HG03280 (cell line): Measurements from ENCODE around the gene APC.
"Not testable (repeated sequence)": the region's sequence is repeated elsewhere in the genome, so short reads cannot be mapped to it uniquely, and the experiment has no call there.

Experiments
- ATAC-seq: cut with Tn5 transposase; IDR thresholded peaks from one replicate; pipeline ENCODE4 v1.9.1; 2021; ENCODE audit warnings: mild to moderate bottlenecking, moderate library complexity; ENCODE audit not compliant: unreplicated experiment

Gene APC

DNA sequence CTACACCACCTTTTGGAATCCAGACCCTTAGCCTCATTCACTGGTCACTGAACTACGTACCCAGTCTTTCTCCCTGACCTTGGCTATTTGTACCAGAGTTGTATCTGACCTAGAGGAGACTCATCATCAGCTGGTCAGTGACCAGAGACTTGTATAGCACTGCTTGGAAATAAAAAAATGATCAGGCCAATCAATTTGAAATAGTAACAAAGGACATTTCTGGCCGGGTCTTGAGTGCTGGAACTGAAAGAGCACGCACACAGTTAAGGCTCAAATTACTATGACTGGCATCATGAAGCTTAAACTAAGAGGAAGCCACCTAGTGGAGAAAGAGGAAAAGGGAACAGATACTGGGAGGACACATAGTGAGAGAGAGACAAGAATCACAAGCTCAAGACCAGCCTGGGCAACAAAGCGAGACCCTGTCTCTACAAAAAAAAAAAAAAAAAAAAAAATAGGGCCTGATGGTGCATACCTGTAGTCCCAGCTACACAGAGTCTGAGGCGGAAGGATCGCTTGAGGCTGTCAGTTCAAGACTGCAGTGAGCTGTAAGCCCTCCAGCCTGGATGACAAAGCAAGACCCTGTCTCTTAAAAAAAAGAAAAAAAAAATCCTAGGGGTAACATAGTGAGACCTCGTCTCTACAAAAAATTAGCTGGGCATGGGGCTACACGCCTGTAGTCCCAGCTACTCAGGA lies 110.6 kb downstream of the APC start:
- peak; percentile 99 for ATAC-seq

DNA sequence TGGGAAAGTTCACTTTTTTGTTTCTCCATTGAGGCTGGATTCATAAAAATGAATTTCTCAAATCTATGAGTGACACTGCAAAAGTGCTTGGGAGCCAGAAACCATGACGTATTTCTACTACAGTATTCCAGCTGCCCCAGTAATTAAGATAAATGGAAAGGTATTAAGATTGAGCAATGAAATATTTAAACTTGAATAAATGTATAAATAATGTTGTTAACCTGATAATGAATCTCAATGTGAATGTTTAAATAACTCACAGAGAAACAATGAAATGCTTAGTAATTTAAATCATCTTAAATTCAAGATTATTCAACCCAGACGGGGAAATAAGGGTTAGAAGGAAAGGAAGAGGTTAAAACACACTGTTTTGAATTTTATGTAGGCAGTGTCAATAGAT lies 112.2 kb downstream of the APC start:
- no peak for ATAC-seq

DNA sequence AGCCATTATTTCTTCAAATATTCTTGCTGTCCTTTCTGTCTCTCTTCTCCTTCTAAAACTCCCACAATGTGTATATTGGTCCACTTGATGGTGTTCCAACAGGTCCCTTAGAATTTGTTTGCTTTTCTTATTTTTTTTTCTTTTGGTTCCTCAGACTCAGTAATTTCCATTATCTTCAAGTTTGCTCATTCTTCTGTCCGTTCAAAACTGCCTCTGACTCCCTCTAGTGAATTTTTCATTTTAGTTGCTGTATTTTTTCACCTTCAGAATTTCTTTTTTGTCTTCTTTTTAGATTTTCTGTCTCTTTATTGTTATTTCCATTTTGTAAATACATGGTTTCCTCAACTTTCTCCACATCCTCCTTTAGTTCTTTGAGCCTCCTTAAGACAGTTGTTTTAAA lies 117.0 kb downstream of the APC start:
- ATAC-seq = no peak

DNA sequence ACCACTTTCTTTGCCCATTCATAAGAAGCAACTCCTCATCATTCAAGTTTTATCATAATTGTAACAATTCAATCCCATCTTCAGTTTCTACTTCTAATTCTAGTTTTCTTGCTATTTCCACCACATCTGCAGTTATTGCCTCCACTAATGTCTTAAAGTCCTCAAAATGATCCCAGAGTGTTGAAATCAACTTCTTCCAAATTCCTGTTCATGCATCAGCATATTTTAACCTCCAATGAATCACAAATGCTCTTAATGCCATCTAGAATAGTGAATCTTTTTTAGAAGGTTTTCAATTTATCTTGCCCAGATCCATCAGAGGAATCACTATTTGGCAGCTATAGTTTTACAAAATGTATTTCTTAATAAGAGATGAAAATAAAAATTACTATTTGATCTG lies 120.2 kb downstream of the APC start:
- no peak for ATAC-seq

DNA sequence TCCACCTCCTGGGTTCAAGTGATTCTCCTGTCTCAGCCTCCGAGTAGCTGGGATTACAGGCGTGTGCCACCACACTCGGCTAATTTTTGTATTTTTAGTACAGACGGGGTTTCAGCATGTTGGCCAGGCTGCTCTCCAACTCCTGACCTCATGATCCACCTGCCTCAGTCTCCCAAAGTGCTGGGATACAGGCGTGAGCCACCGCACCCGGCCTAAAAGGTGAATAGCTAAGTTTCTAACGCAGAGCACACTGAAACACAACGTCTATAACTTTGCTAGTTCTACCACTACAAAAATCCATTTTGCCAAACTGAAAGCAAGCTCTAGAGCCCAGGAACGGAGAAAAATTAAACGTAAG lies 122.9 kb downstream of the APC start:
- ATAC-seq = not testable (repeated sequence)

DNA sequence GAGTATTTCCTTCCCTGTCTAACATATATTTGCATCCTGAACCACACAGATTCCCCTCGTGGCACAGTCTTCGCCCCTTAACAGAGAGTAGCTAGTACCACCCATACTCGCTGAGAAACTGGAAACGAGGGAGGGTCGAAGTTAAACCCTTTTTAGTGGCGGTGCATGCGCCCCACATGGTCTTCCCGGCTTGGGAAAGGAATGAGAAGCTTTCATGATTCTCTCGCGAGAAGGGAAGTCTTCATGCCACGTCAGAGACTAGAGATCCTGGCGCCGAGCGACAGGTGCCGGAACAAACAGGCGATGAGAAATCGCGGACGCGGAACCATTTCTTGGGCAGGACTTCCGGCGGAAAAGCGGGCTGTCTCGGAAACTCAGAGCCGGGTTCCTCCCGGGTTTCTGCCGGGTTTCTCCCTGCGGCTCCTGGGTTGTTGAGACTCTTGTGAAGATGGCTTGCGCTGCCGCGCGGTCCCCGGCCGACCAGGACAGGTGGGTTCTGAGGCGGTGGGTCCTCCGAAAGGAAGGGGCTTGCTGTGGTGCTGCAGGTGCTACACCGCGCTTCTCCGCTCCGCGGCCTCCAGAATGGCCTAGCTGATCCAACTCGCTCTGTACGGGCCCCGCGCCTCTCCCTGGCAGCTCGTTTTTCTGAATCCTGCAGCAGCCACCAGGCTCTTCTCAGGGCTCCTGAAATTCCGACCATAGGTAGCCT lies 123.4 kb downstream of the APC start, which contains the start of gene SRP19:
TSS of gene SRP19 (plus strand) at position 359 of the 709 bp plus-strand sequence. CDS start at position 449, 90 bp downstream.
- peak; percentile 97 for ATAC-seq

DNA sequence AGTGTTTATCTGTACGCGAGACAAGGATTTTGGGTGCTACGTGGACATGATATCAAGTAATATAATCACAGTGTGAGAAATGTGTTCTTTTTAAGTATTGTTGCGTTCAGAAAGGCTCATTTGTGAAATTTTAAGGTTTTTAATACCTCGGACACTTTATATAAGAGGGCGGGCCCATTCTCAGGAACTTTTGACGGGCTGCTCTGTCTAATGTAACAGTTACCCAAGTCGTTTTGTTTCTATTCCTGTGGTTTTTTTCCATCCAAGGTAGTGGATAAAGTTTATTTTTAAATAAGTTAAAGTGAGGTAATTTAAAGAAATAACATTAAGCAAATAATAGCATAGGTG lies 123.9 kb downstream of the APC start:
- ATAC-seq = no peak

DNA sequence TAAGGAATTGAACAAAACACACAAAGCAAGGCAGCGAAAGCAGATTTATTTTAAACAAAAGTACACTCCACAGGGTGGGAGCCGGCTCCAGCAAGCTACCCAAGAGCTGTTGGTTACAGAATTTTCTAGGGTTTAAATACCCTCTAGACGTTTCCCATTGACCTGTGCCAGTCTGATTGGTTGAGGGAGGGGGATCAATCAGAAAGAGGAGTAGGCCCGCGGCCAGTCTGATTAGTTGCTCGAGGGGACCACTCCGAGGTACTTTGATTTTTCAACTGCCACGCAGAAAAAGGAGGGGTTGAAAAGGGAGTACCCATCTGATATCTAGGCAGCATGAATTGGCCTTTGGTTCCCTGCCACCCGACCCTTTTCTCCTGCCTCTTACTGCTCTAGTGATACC lies 124.4 kb downstream of the APC start:
- no peak for ATAC-seq

DNA sequence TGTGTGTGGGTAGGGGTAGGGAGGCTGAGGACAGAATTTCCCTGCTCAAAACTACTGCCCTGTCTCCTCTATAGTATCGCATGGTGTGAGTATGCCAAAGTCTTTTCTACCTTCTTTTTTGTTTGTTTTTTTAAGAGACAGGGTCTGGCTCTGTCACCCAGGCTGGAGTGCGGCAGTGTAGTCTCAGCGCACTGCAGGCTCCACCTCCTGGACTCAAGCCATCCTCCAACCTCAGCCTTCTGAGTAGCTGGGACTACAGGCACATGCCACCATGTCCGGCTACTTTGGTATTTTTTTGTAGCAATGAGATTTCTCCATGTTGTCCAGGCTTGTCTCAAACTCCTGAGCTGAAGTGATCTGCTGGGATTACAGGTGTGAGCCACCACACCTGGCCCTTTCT lies 125.9 kb downstream of the APC start:
- ATAC-seq = no peak

DNA sequence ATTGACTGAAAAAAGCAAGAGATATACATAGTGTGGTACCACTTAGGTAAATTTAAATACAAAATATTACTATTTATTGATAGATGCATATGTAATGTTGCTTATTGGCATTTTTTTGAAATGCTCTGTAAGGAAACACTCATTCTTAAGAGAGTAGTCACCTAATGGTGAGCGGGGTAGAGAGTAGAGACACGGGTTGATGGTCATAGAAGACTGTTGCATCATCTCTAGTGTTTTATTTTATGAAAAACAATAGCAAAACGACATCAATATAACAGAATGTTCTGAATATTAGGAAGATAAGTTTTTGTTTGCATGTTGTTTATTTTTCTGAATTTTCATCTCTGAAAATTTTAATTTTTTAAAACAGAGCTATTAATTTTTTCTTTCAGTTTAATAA lies 127.4 kb downstream of the APC start:
- no peak for ATAC-seq

DNA sequence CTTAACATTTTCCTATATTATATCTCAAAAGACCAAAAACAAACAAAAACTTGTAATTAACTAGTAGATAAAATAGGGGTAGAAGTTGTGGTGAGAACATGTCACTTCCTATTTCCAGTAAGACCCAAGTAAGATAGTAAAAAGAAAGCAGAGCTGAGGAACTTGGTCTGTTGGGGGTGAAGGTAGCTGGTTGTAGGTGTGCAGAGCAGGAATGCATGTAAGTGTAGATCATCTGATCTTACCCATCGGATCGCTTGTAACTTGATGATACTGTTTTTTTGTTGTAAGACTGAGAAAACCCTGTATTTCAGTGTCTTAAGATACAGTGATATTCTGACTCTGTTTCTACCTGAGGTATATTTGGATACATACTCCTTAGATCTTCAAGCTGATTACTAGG lies 129.1 kb downstream of the APC start:
- ATAC-seq = no peak

DNA sequence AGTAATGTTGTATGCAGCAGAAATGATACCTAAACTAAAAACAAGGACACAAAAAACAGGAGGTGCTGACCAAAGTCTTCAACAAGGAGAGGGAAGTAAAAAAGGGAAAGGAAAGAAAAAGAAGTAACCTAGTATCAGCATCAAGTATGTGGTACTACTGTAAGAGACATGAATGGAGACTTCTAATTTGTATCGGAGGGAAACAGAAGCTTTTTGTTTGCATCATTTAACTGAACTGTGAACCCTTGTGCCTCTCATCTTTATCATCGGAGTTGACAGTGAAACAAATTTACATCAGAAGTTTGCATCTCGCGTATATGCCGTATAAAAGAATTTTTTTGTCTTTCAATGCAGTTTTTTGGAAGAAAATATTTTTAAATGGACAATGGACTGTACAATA lies 129.7 kb downstream of the APC start:
- ATAC-seq = no peak

DNA sequence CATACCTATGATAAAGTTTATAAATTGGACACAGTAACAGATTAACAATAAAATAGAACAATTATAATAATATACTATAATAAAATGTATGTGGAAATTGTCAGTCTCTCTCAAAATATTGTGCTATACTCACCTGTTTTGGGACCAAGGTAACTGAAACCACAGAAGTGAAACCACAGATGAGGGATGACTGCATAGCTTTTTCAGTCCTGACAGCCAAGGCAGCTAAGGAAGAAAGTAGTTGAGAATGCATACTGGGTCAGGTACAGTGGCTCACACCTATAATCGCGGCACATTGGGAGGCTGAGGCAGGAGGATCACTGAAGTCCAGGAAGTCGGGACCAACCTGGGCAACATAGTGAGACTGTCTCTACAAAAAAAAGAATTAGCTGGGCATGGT lies 132.3 kb downstream of the APC start:
- peak; percentile 72 for ATAC-seq

DNA sequence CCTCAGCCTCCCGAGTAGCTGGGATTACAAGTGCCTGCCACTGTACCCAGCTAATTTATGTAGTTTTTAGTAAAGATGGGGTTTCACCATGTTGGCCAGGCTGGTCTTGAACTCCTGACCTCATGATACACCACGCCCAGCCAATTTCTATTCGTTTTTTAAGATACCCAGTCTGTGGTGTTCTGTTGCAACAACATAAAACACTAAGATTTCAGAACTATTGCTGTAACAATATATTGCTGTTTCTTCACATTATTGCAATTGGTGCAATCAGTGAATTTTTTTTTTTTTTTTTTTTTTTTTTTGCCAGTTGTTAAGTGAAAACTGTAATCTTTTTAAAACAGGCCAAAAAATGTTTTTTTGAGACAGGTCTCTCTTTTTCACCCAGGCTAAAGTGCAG lies 133.3 kb downstream of the APC start:
- no peak for ATAC-seq

DNA sequence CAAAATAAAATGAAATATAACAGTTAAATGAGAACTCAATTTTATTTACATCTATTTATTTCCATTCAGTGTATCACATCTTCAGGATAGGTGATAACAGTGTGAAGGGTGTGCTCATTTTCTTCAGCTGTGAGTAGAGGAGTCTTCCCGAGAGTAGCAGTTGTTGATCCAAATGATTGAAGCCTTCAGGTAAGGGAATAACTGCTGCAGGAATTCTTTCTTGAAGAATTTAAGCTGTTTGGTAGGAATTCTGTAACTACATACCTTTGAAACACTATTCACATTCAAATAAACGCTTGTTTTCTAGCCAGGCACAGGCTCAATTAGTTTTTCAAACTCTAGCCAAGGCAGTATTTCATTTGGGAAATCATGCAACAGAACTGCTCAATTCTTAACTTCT lies 138.7 kb downstream of the APC start:
- ATAC-seq = no peak

DNA sequence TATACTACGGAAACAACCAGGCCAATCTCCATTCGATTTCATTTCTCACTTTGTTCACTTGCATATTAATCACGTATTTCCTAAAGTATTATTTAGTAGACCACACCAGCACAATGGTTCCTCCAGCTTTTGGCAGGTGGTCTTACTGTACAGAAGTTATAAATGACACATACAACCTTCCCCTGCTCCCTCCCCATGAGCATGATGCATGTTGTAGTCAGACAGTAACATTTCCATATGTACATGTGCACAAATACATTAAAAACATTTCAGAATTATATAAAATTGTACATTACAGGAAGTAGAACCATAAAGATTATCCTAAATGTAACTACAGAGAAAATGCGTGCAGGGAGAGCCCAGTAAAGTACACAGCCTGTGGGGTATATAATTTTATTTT lies 140.4 kb downstream of the APC start:
- no peak for ATAC-seq

DNA sequence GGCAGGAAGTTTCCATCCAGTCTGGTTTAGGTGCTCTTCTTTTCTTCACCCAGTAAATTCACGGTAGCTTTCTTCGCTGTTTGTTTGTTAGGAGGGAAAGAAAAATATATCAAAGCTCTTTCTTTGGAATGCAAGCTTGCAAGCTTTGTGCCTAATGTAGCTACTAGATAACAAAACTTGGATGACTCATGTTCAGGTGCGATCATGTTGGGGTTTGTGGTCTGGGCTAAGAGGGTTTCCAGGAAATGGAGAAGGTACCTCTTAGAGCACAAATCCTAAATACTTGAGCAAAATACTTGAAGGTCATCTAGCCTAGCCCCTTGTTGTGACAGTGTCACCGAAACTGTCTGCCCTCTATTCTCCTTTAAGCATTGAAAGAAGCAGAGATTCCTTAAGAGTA lies 141.1 kb downstream of the APC start:
- ATAC-seq = no peak

DNA sequence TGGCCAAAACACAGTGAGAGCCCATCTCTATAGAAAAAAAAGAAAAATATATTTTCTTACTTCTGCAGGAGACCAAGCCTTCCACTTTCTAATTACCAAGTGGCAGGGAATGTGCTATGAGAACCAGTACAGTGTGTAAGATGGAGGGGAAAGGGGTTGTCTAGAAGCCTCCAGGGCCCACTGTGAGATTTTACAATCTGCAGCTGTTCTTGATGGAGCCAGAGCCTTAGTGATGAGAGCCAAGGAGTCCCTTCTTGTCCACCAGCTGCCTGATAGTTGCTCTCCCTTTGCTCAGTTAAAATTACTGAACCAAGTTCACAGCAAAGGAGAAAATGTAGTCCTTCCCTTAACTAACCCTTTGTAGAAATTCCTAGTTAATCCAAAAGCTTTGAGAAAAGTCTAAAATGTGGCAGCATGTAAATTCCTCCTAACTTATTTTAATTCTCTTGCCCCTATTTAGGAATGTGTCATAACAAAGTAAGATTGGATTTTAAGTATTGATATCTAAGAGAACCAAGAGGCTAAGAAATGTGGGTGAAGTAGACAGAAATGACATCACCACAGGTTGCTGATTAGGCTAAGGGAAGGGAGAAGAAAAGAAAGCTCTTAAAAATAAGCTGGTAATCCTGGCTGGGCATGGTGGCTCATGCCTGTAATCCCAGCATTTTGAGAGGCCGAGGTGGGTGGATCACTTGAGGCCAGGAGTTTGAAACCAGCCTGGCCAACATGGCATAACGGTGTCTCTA lies 142.7 kb downstream of the APC start:
- no peak for ATAC-seq

DNA sequence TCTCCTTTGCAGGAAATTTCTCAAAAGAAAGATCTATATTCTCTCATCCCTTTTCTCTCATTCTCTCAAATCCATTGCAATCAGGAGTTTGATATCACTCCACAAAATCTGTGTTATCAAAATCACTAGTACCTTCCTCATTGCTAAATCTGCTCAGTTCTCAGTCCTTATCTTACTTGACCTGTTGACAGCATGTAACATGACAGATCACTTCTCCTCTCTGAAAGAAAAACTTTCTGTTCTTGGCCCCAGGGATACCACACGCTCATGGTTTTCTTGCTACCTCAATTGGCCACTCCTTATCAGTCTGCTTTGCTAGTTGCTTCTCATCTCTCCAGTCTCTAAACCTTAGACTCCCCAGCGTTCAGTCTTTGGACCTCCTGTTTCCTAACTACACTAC lies 145.5 kb downstream of the APC start:
- ATAC-seq = no peak

DNA sequence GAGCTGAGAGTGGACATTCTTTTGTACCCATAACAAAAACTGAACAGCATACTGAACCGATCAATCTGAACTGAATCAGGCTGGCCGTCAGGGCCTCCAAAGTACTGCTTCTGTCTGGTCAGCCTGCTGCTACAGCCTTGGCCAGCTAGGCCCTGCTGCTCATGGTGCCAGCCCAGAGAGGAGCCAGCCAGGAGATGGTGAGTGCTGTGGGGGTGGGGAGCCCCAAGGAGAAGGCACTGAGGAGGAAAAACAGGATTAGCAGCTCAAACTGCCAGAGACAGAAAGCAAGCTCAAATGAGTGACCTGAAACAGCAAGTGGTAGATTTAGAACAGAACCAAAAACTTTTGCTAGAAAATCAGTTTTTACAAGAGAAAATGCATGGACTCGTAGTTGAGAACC lies 147.3 kb downstream of the APC start:
- no peak for ATAC-seq

DNA sequence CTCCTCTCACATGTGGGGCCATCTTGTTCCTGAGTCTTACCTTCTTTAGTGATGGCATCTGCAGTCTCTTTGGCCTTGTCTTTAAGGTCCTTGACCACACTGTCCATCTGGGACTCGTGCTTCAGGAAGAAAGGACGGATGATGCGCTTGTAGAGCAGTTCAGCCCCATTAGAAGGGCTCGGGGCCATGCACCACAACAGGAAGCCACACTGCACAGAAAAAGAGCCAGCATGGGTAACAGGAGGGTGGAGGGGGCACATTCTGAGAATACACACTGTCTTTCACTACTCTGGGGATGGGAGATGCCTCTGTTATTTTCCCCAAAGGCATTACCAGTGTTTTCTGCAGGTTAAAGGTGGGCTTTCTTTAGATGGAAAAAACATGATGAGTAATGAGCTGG lies 149.3 kb downstream of the APC start:
- ATAC-seq = no peak

DNA sequence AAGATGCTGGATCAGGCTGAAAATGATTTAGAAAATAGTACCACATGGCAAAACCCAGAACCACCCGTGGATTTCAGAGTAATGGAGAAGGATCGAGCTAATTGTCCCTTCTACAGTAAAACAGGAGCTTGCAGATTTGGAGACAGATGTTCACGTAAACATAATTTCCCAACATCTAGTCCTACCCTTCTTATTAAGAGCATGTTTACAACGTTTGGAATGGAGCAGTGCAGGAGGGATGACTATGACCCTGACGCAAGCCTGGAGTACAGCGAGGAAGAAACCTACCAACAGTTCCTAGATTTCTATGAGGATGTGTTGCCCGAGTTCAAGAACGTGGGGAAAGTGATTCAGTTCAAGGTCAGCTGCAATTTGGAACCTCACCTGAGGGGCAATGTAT lies 154.4 kb downstream of the APC start:
- ATAC-seq = not testable (repeated sequence)
